Activated CD8-positive, alpha-beta T cell treated with anti-CD3 and anti-CD28 coated beads for 36 hours (primary cell): ENCODE results near the gene ITPRIP. TPM values are rescaled to one million over a fixed set of nuclear protein-coding genes. Genes with fewer than 3 reads are reported as not detected.

Experiments used
- ATAC-seq: fragments of 200-7000 bp; cut with Tn5 transposase; one replicate; pipeline ENCODE4 v1.10.0; 2021; ENCODE audit warnings: mild to moderate bottlenecking, moderate library complexity
- CTCF ChIA-PET: fragments of 350-600 bp; sonication (Branson Sonifier 250); formaldehyde crosslinking; loops from one replicate; lab custom pipeline; 2021; ENCODE audit warnings: antibody characterized with exemption; lab: Charles Lee
- POLR2A ChIA-PET: fragments of 350-600 bp; sonication (Branson Sonifier 250); formaldehyde crosslinking; loops from one replicate; lab custom pipeline; 2021; ENCODE audit warnings: antibody characterized with exemption; lab: Charles Lee
- DNase-seq: peaks from one replicate; pipeline ENCODE4 v3.0.0-alpha.2; 2020
- H3K27ac Mint-ChIP-seq: one replicate; pipeline ENCODE4 v1.8.0; 2021; ENCODE audit warnings: mild to moderate bottlenecking, mixed read lengths
- H3K27me3 Mint-ChIP-seq: one replicate; pipeline ENCODE4 v1.8.0; 2021; ENCODE audit warnings: mixed read lengths
- H3K36me3 Mint-ChIP-seq: one replicate; pipeline ENCODE4 v1.8.0; 2021; ENCODE audit warnings: low read depth, mixed read lengths
- H3K4me1 Mint-ChIP-seq: one replicate; pipeline ENCODE4 v1.8.0; 2021; ENCODE audit warnings: low read depth, mixed read lengths
- H3K4me3 Mint-ChIP-seq: one replicate; pipeline ENCODE4 v1.8.0; 2021; ENCODE audit warnings: mild to moderate bottlenecking, moderate library complexity, mixed read lengths
- H3K9me3 Mint-ChIP-seq: one replicate; pipeline ENCODE4 v1.8.0; 2021; ENCODE audit warnings: mixed read lengths
- intact Hi-C: fragments of 100-400 bp; cut with micrococcal nuclease; formaldehyde crosslinking; loops from one replicate; pipeline ENCODE4 v1.10.0; 2022
- total RNA-seq, 2 experiments: library from RNA; stranded (reverse); gene quantifications; one replicate each; pipeline ENCODE4 v1.2.3, GENCODE V29; 2021
- TF ChIP-seq, protein P1 (sequence below): fragments of 200-600 bp; IDR thresholded peaks from one replicate; pipeline ENCODE4 v1.8.0; 2022; ENCODE audit warnings: antibody characterized with exemption, mild to moderate bottlenecking

ITPRIP gene
- total RNA-seq, 2 experiments from 2014 or later: 18.3 to 18.9 TPM

DNA sequence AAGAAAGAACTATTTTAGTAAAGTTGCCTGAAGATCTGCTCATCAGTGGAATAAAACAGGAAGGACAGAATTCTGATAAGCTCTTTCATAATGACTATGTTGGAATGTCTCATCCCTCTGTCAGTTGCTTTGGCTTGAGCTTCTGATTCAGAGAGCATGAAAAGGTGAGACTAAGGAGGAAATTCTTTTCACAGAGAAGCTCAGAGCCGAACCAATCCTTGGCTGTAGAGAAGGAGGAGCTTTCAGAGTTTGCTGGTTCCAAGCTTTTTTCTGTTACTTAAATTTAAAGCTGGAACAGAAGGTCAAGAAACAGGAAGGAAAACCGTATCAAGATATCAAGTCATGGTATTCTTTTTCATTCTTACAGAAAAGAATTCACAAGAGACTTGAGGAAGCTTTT, 45.3 kb downstream of the ITPRIP start:
- DNase-seq: no peak
- H3K4me1 Mint-ChIP-seq: peaks cover 9% of the 10 kb centered on the region
- H3K4me3 Mint-ChIP-seq: no peak overlapping the region
- no peak for ATAC-seq
- intact Hi-C loops: no loop called here
- no peak overlapping the region for H3K27ac Mint-ChIP-seq
- CTCF ChIA-PET: interaction anchor here (0.7 to 8.9 kb wide), 8 partner anchors 13 to 61 kb away, joined by 3 to 239 read pairs (median 24); partner anchors contain the start of genes CFAP58 and ITPRIP
- H3K27me3 Mint-ChIP-seq: peaks cover 12% of the 10 kb centered on the region
- TF ChIP-seq, protein P1, sequence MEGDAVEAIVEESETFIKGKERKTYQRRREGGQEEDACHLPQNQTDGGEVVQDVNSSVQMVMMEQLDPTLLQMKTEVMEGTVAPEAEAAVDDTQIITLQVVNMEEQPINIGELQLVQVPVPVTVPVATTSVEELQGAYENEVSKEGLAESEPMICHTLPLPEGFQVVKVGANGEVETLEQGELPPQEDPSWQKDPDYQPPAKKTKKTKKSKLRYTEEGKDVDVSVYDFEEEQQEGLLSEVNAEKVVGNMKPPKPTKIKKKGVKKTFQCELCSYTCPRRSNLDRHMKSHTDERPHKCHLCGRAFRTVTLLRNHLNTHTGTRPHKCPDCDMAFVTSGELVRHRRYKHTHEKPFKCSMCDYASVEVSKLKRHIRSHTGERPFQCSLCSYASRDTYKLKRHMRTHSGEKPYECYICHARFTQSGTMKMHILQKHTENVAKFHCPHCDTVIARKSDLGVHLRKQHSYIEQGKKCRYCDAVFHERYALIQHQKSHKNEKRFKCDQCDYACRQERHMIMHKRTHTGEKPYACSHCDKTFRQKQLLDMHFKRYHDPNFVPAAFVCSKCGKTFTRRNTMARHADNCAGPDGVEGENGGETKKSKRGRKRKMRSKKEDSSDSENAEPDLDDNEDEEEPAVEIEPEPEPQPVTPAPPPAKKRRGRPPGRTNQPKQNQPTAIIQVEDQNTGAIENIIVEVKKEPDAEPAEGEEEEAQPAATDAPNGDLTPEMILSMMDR: no peak
- H3K36me3 Mint-ChIP-seq: no peaks in the 10 kb centered on the region
- POLR2A ChIA-PET: interaction anchor here (0.8 kb wide), 1 partner anchor 45 kb away, joined by 3 read pairs; the partner anchor contains the start of gene ITPRIP
- no peaks in the 10 kb centered on the region for H3K9me3 Mint-ChIP-seq

DNA sequence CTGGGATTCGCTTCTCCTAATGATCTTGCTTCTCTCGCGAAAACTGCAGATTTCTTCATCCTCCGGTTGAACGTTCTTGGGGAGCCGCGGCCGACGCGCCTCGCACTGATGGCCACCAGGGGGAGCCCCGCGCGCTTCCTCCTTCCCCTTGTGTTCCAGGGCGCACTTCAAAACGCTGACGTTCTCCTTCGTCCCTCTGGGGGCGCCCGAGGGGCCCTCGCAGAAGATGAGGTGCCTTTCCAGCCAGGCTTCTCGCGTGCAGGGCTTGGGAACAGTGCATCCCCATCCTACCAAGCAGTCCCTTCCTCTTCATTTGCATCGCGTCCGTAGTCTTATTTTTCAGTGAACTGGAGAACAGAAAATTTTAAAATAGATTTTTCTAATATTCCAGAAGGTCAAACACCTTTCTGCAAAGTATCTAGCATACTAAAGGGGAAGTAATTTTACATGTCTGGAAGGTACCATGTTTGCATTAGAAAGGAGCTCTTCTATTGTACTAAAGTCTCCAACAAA, 46.8 kb downstream of the ITPRIP start:
- TF ChIP-seq, protein P1: peak; percentile 99
- no peak overlapping the region for H3K27ac Mint-ChIP-seq
- H3K4me1 Mint-ChIP-seq: peaks cover 9% of the 10 kb centered on the region
- peak; percentile 94 for DNase-seq
- intact Hi-C loops: loop anchor here (1.0 kb wide), 1 partner anchor 61 kb away; no protein-coding TSS in a partner anchor
- H3K4me3 Mint-ChIP-seq: no peak overlapping the region
- peak; percentile 100 for ATAC-seq
- ChIA-PET CTCF (interaction anchor here (0.6 to 8.9 kb wide), 46 partner anchors 9 to 406 kb away, joined by 3 to 239 read pairs (median 4); partner anchors contain the start of genes CFAP58, GSTO1, ITPRIP and SFR1), POLR2A (interaction anchor here (0.8 to 1.2 kb wide), 4 partner anchors 9 to 76 kb away, joined by 3 to 4 read pairs (median 3); no protein-coding TSS in a partner anchor)
- no peaks in the 10 kb centered on the region for H3K9me3 Mint-ChIP-seq
- H3K27me3 Mint-ChIP-seq: peaks cover 12% of the 10 kb centered on the region
- no peaks in the 10 kb centered on the region for H3K36me3 Mint-ChIP-seq

DNA sequence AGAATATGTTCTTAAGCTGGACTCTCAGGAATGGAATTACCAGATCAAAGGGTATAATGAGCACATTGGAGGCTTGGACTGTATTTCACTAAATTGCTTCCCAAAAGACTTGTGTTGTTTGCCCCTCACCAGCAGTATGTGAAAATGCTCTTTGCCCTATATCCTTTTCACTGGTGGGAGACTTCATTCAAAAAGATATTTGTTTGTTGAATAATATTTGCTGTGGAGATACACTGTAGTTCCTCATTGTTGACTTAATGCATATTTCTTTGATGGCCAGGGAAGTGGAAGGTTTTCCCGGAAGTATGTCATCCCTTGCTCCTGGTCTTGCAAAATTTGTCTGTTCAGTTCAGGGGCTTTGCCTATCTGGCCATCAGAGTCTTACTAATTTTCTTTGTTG, 49.9 kb downstream of the ITPRIP start:
- peaks cover 9% of the 10 kb centered on the region for H3K4me1 Mint-ChIP-seq
- H3K4me3 Mint-ChIP-seq: no peak overlapping the region
- intact Hi-C loops: no loop called here
- CTCF ChIA-PET: interaction anchor here (1.0 to 4.4 kb wide), 3 partner anchors 14 to 62 kb away, joined by 4 to 29 read pairs (median 5); partner anchors contain the start of gene ITPRIP
- H3K27ac Mint-ChIP-seq: no peak overlapping the region
- H3K27me3 Mint-ChIP-seq: peaks cover 11% of the 10 kb centered on the region
- ATAC-seq: no peak
- no peaks in the 10 kb centered on the region for H3K9me3 Mint-ChIP-seq
- H3K36me3 Mint-ChIP-seq: no peaks in the 10 kb centered on the region
- DNase-seq: no peak
- POLR2A ChIA-PET: interaction anchor here (0.8 kb wide), 1 partner anchor 282 kb away, joined by 3 read pairs; no protein-coding TSS in a partner anchor
- TF ChIP-seq, protein P1: no peak

DNA sequence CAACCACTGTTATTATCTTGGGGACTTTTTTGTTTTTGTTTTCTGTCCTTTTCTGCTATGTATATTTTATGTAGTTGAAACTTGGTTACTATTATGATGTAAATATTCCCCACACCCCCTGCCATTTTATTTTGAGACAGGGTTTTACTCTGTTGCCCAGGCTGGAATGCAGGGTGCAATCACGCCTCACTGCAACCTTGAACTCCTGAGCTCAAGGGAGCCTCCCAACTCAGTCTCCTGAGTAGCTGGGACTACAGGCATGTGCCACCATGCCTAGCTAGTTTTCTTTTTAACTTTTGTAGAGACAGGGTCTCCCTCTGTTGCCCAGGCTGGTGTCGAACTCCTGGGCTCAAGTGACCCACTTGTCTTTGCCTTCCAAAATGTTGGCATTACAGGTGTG, 51.3 kb downstream of the ITPRIP start:
- POLR2A ChIA-PET: no interaction called here
- ATAC-seq: no peak
- H3K9me3 Mint-ChIP-seq: no peaks in the 10 kb centered on the region
- H3K27ac Mint-ChIP-seq: no peak overlapping the region
- TF ChIP-seq, protein P1: no peak
- H3K4me3 Mint-ChIP-seq: no peak overlapping the region
- CTCF ChIA-PET: interaction anchor here (1.0 to 4.4 kb wide), 7 partner anchors 9 to 64 kb away, joined by 3 to 29 read pairs (median 6); no protein-coding TSS in a partner anchor
- intact Hi-C loops: no loop called here
- peaks cover 11% of the 10 kb centered on the region for H3K27me3 Mint-ChIP-seq
- no peak for DNase-seq
- no peaks in the 10 kb centered on the region for H3K36me3 Mint-ChIP-seq
- peaks cover 5% of the 10 kb centered on the region for H3K4me1 Mint-ChIP-seq

DNA sequence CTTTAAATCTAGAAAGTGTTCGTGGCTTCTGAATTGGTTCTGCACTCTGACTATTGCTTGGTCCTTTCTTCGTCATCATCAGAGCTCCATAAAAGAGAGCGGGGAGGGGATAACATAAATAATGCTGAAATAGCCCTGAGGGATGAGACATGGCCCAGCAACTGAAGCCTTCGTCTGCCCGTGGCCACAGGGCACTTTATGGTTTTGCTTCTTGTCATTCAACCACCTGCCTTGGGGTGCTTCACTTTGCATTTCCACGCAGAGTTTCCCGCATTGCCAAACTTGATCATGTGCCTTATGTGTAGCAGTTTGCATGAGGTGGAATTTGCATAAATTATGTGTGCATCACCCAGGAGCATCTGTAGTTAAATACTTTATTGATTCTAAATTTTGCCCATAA, 53.4 kb downstream of the ITPRIP start:
- POLR2A ChIA-PET: no interaction called here

More for the DNA sequence above, 53.4 kb downstream of the ITPRIP start:
- DNase-seq (no peak), ATAC-seq (no peak)
- no peaks in the 10 kb centered on the region for H3K4me1 Mint-ChIP-seq
- H3K36me3 Mint-ChIP-seq: no peaks in the 10 kb centered on the region
- TF ChIP-seq, protein P1: no peak
- CTCF ChIA-PET: interaction anchor here (3.1 to 4.4 kb wide), 2 partner anchors 11 to 66 kb away, joined by 29 to 33 read pairs; no protein-coding TSS in a partner anchor
- H3K4me3 Mint-ChIP-seq: no peak overlapping the region
- peaks cover 4% of the 10 kb centered on the region for H3K27me3 Mint-ChIP-seq
- intact Hi-C loops: no loop called here
- H3K27ac Mint-ChIP-seq: no peak overlapping the region
- H3K9me3 Mint-ChIP-seq: no peaks in the 10 kb centered on the region
